Thoracic aorta (tissue), 2 donors: ENCODE measurements around the gene DSCAM. TPM values are rescaled to one million over a fixed set of nuclear protein-coding genes. Genes with fewer than 3 reads are reported as not detected.

Experiments
- ATAC-seq: fragments of 150-250 bp; one replicate; pipeline ENCODE4 v1.8.0; 2017; ENCODE audit warnings: low read depth; ENCODE audit not compliant: insufficient number of reproducible peaks, low FRiP score
- DNase-seq: peaks from one replicate; pipeline ENCODE4 v3.0.0-alpha.2; 2020; ENCODE audit warnings: low spot score
- H3K27ac ChIP-seq, 2 donors: fragments of 200-600 bp; sonication (generic); 1 replicate in 1 of 2; 2 replicates in 1 of 2; pipeline ENCODE4 v1.5.1; 2016; ENCODE audit warnings: mild to moderate bottlenecking in 2 of 2, moderate library complexity in 2 of 2
- H3K27me3 ChIP-seq: fragments of 200-600 bp; sonication (generic); replicated peaks from 2 replicates; pipeline ENCODE4 v1.6.0; 2016; ENCODE audit warnings: mild to moderate bottlenecking; ENCODE audit not compliant: insufficient read depth
- H3K36me3 ChIP-seq: fragments of 200-600 bp; sonication (generic); one replicate; pipeline ENCODE4 v1.5.1; 2016
- H3K4me1 ChIP-seq, 2 donors: fragments of 200-600 bp; sonication (generic); 1 replicate in 1 of 2; 2 replicates in 1 of 2; pipeline versions ENCODE4 v1.5.1 to v1.6.0; 2016; ENCODE audit warnings: low read depth in 2 of 2, mild to moderate bottlenecking in 1 of 2; ENCODE audit not compliant: control insufficient read depth in 1 of 2
- H3K4me3 ChIP-seq: fragments of 200-600 bp; sonication (generic); 2 replicates; pipeline ENCODE4 v1.5.1; 2016; ENCODE audit warnings: mild to moderate bottlenecking
- H3K9me3 ChIP-seq: fragments of 200-600 bp; sonication (generic); 2 replicates; pipeline ENCODE4 v1.5.1; 2016
- total RNA-seq, 2 donors: library from RNA; depleted of rRNA; stranded (reverse); fragments of >200 nt; gene quantifications; one replicate each; pipeline versions ENCODE4 v1.1.0 to v1.2.3, GENCODE V29; 2016
- TF ChIP-seq, protein P1 (sequence below): fragments of 200-600 bp; sonication (generic); IDR thresholded peaks from one replicate; pipeline ENCODE4 v1.5.1; 2019; ENCODE audit warnings: antibody characterized with exemption

The DSCAM gene
- total RNA-seq, 2 donors from 2014 or later = not detected

DNA sequence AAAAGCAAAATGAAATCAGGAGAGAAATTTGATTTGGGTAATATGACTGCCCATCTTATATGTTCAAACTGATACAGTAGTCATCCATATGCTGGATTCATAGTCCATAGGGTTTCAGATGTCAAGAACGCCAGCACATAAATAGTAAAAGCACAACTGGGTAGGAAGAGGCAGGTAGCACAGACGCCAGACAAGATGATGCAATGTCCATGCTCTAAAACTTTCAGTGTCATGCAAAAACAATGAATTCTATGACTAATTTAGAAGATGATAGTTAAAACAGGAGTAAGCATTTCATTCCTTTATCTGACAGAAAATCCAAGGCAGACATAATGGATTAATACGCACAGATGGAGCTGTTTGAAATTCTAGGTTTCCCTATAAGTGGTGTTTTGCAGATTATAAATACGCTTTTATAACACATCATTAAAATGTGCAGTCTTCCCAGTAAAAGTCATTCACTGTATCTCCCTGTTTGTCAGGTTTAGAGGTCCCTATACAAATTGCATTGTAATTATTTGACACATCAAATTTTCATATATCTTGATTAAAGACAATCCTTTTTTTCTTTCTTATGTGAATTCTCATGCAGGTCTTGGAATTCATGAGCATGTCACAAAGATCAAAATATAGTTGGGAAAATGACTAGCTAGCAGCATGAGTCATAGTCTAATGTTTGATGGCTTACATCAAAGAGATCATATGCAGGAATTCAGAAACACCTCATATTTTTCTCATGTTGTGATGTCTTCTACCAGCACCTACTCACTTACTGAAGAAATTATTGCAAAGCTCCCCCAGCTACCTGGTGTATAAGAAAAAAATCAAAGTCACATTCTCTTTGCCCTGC lies 139.9 kb downstream of the DSCAM start:
- Histone ChIP-seq H3K9me3 (no peaks in the 10 kb centered on the region), H3K36me3 (no peaks in the 10 kb centered on the region), H3K4me3 (no peak overlapping the region), H3K27ac (no peak overlapping the region), H3K4me1 (no peaks in the 10 kb centered on the region), H3K27me3 (no peaks in the 10 kb centered on the region)
- ATAC-seq (no peak), DNase-seq (no peak)
- TF ChIP-seq, protein P1, sequence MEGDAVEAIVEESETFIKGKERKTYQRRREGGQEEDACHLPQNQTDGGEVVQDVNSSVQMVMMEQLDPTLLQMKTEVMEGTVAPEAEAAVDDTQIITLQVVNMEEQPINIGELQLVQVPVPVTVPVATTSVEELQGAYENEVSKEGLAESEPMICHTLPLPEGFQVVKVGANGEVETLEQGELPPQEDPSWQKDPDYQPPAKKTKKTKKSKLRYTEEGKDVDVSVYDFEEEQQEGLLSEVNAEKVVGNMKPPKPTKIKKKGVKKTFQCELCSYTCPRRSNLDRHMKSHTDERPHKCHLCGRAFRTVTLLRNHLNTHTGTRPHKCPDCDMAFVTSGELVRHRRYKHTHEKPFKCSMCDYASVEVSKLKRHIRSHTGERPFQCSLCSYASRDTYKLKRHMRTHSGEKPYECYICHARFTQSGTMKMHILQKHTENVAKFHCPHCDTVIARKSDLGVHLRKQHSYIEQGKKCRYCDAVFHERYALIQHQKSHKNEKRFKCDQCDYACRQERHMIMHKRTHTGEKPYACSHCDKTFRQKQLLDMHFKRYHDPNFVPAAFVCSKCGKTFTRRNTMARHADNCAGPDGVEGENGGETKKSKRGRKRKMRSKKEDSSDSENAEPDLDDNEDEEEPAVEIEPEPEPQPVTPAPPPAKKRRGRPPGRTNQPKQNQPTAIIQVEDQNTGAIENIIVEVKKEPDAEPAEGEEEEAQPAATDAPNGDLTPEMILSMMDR = no peak

DNA sequence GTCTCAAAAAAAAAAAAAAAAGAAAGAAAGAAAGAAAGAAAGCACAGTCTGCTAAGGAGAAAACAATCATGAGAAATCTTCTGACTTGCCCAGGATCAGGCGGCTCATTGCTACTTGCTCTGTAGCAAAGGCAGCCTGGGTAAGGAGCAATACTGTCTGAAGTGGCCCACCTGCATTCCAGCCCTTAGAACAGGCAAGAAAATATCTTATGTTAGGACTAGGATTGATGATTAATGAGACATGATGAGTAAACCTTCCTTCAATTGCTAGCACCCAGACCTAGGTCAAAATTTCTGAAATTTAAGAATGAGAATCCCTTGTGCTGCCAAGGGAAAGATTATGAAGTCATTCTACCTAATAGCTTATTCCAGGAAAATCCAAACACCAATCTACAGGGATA lies 140.8 kb downstream of the DSCAM start:
- Histone ChIP-seq H3K27me3 (no peaks in the 10 kb centered on the region), H3K36me3 (no peaks in the 10 kb centered on the region), H3K9me3 (no peaks in the 10 kb centered on the region), H3K27ac (no peak overlapping the region), H3K4me1 (no peaks in the 10 kb centered on the region), H3K4me3 (no peak overlapping the region)
- TF ChIP-seq, protein P1 = no peak
- ATAC-seq = no peak
- no peak for DNase-seq

DNA sequence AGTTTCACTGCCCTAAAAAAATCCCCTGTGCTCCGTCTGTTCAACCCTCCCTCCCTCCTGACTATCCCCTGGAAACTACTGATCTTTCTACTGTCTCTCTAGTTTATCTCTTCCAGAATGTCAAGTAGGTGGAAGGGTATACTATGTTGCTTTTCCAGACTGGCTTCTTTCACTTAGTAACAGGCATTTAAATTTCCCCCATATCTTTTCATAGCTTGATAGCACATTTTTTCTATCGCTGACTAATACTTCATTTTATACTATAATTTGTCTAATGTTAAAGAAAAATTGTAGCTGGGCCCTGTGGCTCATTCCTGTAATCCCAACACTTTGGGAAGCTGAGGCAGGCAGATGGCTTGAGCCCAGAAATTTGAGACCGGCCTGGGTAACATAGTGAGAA lies 142.8 kb downstream of the DSCAM start:
- Histone ChIP-seq H3K9me3 (no peaks in the 10 kb centered on the region), H3K4me3 (no peak overlapping the region), H3K27me3 (no peaks in the 10 kb centered on the region), H3K4me1 (no peaks in the 10 kb centered on the region), H3K36me3 (no peaks in the 10 kb centered on the region), H3K27ac (no peak overlapping the region)
- ATAC-seq (no peak), DNase-seq (no peak)
- TF ChIP-seq, protein P1 = no peak

DNA sequence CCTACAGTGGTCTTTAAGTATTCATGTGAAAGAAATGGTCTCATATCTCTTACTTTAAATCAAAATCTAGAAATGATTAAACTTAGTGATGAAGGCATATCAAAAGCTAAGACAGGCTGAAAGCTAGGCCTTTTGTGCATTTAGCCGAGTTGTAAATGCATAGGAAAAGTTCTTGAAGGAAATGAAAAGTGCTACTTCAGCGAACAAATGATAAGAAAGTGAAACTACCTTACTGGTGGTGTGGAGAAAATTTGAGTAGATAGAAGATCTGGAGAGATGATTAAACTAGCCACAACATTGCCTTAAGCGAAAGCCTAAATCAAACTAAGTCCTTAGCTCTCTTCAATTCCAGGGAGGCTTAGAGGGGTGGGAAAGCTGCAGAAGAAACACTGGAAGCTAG lies 147.6 kb downstream of the DSCAM start:
- H3K27me3 ChIP-seq = no peaks in the 10 kb centered on the region
- DNase-seq (no peak), ATAC-seq (no peak)
- TF ChIP-seq, protein P1 = no peak
- no peaks in the 10 kb centered on the region for H3K4me1 ChIP-seq
- no peak overlapping the region for H3K27ac ChIP-seq
- H3K36me3 ChIP-seq = no peaks in the 10 kb centered on the region
- no peak overlapping the region for H3K4me3 ChIP-seq
- H3K9me3 ChIP-seq = no peaks in the 10 kb centered on the region

DNA sequence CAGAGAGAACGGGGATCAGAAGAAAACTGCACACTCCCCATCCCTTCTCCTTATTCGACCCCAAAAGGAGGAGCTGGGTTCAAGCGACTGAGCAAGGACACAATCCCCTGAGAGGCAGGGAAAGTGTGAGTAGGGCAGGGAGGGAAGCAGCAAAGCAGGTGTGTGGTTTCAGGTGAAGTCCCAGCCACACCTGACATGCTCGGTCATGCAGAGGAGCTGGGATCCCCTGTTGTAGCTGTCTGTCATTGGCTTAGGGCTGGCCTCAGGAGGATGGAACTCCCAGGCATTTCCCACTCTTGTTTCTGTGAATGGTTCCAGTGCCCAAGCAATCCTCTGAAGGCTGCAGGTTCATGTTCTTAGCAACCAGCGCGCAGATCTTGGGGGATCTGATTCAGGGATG lies 150.7 kb downstream of the DSCAM start:
- Histone ChIP-seq H3K4me1 (no peaks in the 10 kb centered on the region), H3K9me3 (no peaks in the 10 kb centered on the region), H3K27me3 (no peaks in the 10 kb centered on the region), H3K4me3 (no peak overlapping the region), H3K36me3 (no peaks in the 10 kb centered on the region), H3K27ac (no peak overlapping the region)
- TF ChIP-seq, protein P1 = no peak
- no peak for ATAC-seq
- no peak for DNase-seq
